HG03039 (cell line): ENCODE results near the gene LRRK2.

Source experiments
- ATAC-seq: cut with Tn5 transposase; IDR thresholded peaks from one replicate; pipeline ENCODE4 v1.9.1; 2021; ENCODE audit warnings: mild to moderate bottlenecking, moderate library complexity; ENCODE audit not compliant: unreplicated experiment

Gene LRRK2

GRCh38 chr12:40224439-40225291 is at the start of gene LRRK2:
Gene LRRK2, plus strand, starts transcription at chr12:40224997. Its CDS starts 135 bp downstream, at chr12:40225132.
- ATAC-seq = peak; percentile 51

GRCh38 chr12:40175045-40175444 is 49.8 kb upstream of the LRRK2 start:
- ATAC-seq = no peak

- no peak for ATAC-seq
Observed at GRCh38 chr12:40175489-40175888, 49.3 kb upstream of the LRRK2 start.

GRCh38 chr12:40178701-40179100 is 46.1 kb upstream of the LRRK2 start:
- no peak for ATAC-seq

GRCh38 chr12:40181490-40181889 is 43.3 kb upstream of the LRRK2 start:
- ATAC-seq = no peak

- ATAC-seq = no peak
Observed at GRCh38 chr12:40183715-40184114, 41.1 kb upstream of the LRRK2 start.

GRCh38 chr12:40184493-40185302 is 40.1 kb upstream of the LRRK2 start:
- ATAC-seq = no peak

- no peak for ATAC-seq
Observed at GRCh38 chr12:40185303-40185693, 39.5 kb upstream of the LRRK2 start.

- no peak for ATAC-seq
Observed at GRCh38 chr12:40188558-40189320, 36.1 kb upstream of the LRRK2 start.

GRCh38 chr12:40192704-40193255 is 32.0 kb upstream of the LRRK2 start:
- ATAC-seq = peak; percentile 97

- ATAC-seq = no peak
Observed at GRCh38 chr12:40194846-40195245, 30.0 kb upstream of the LRRK2 start.

- no peak for ATAC-seq
Observed at GRCh38 chr12:40197590-40197989, 27.2 kb upstream of the LRRK2 start.

GRCh38 chr12:40198601-40199000 is 26.2 kb upstream of the LRRK2 start:
- ATAC-seq = no peak

GRCh38 chr12:40202095-40203059 is 22.4 kb upstream of the LRRK2 start:
- ATAC-seq = no peak

- no peak for ATAC-seq
Observed at GRCh38 chr12:40203060-40203430, 21.8 kb upstream of the LRRK2 start.

- no peak for ATAC-seq
Observed at GRCh38 chr12:40204337-40204736, 20.5 kb upstream of the LRRK2 start.

- ATAC-seq = no peak
Observed at GRCh38 chr12:40207551-40207950, 17.2 kb upstream of the LRRK2 start.

- ATAC-seq = peak; percentile 90
Observed at GRCh38 chr12:40208707-40209446, 15.9 kb upstream of the LRRK2 start.

GRCh38 chr12:40209886-40210285 is 14.9 kb upstream of the LRRK2 start:
- ATAC-seq = no peak
